HFF-Myc (cell line): ENCODE data around the gene ZNF277.

Experiments used
- DNase-seq: peaks from one replicate; pipeline ENCODE4 v3.0.0-alpha.2; 2011; ENCODE audit warnings: low read depth; ENCODE audit errors: extremely low read depth
- H3K4me3 ChIP-seq: replicated peaks from 2 replicates; pipeline ENCODE4 v1.5.1; 2011; ENCODE audit warnings: low read depth, mild to moderate bottlenecking, control low read depth, low read length
- CTCF ChIP-seq: IDR thresholded peaks from 2 replicates; pipeline ENCODE4 v1.5.1; 2012; ENCODE audit warnings: mild to moderate bottlenecking, low read depth, low read length, control low read depth; ENCODE audit errors: missing control alignments

The ZNF277 gene

DNA sequence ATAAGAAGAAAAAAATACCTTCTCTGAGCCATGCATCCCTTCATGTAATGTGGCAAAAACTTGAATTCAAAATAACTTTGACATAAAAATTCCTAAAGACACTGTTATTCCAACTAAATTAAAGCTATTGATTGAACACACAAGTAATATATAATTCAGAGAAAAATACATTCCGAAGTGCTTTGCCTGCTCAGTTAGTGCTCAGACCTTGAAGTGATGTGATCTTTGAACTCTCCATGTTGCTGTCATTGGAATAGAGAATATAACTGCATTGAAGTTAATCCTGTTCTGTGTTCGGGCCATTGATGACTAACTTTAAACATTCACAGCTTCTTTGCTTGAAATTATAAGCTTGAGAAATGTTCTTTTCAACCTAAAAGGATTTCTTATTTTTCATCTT lies 129.8 kb downstream of the ZNF277 start:
- DNase-seq: no peak
- TF ChIP-seq CTCF: no peak
- H3K4me3 ChIP-seq: no peak overlapping the region

GRCh38 chr7:112336936-112337576 lies 130.6 kb downstream of the ZNF277 start:
- TF ChIP-seq CTCF: no peak
- no peak overlapping the region for H3K4me3 ChIP-seq
- no peak for DNase-seq

GRCh38 chr7:112337892-112338291 lies 131.4 kb downstream of the ZNF277 start:
- no peak for DNase-seq
- TF ChIP-seq CTCF: no peak
- no peak overlapping the region for H3K4me3 ChIP-seq

DNA sequence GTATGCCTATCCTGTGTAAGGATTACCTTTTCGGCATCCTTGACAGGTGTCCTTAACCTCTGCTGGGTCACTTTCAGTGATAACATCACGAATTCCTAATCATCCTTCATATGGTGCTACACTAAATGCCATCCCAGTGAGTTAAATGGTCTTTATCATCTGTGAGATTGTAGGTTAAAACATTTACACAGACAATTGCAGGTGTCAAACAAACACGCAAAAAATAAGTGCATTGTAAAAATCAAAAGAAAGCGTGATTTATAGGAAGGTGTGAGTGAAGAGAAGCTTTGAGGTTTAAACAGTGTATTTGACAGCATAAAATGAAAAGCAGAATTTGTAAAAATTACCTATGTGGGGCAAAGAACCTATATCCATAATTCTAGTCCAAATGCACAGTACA lies 132.3 kb downstream of the ZNF277 start:
- DNase-seq: no peak
- no peak for TF ChIP-seq CTCF

DNA sequence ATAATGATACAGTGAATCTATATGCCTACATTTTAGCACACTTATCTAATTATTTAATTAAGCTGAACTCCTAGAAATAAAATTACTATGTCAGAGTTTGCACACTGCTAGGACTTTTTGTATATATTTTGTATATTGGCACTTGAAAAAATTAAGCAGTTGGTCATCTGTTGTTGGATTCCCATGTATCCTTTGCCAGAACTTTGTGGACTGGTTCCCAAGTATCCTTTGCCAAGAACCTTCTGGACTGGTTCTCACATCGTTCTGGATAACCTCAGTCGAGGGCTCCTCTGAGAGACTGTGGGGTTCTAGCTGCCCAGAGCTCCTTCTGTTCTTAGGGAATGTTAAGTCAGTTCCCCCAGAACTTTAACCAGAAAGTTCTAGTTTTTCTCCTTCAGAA lies 135.0 kb downstream of the ZNF277 start:
- TF ChIP-seq CTCF: no peak
- no peak for DNase-seq
- H3K4me3 ChIP-seq: no peak overlapping the region

More for the DNA sequence above, 132.3 kb downstream of the ZNF277 start:
- no peak overlapping the region for H3K4me3 ChIP-seq

DNA sequence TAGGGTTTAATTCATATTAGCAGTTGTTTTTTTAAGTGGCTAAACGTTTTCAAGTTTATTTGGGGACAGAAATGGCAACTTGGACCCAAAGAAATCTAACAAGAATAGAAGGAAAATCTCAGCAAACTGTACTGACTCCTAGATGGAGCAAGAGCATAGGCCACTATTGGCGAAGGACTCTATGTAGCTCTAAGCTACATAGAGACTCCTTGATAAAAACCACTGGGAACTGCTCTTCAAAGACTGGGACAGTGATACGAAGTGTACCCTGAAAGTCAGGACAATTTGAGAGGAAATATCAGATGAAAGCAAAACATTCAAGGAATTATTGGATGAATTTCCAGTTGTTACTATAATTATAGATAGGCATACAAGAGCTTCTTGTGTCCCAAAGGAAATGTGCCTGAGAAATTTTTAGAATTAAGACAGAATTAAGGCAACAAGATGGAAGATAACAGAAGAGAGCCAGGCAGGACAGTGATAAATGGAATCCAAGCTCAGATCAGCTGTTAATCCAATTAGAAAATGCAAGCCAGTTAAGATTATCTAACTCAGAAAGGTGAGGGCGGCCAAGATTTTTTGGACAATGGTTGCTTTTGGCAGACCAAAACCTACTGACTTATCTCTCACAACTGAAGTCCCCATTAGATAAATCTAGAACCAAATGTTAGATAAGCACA lies 140.0 kb downstream of the ZNF277 start:
- TF ChIP-seq CTCF: no peak
- no peak for DNase-seq
- no peak overlapping the region for H3K4me3 ChIP-seq
